Dedifferentiated amniotic fluid mesenchymal stem cell (primary cell): Measurements from ENCODE around the gene APP.

Experiments
- DNase-seq: peaks from one replicate; pipeline ENCODE4 v3.0.0-alpha.2; 2016; ENCODE audit errors: extremely low spot score

The APP gene

DNA sequence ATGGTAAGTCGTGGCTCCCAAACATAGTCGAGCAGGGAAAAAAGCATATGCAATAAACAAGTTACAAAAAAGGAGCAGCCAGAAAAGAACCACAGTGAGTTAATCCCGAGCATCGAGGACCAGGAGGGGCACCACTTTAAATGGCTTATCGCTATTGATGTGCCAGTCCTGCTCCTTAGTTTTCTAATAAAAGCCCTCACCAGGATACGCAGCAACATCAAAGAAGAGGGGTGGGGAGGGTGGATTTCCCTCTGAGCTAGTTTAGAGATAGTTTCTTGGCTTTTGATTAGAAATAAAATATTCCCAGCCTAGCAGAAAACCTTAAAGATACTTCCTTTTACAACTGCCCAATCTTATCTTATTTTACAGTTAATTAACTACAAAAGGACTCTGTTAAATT lies 265.4 kb downstream of the APP start:
- DNase-seq: no peak

DNA sequence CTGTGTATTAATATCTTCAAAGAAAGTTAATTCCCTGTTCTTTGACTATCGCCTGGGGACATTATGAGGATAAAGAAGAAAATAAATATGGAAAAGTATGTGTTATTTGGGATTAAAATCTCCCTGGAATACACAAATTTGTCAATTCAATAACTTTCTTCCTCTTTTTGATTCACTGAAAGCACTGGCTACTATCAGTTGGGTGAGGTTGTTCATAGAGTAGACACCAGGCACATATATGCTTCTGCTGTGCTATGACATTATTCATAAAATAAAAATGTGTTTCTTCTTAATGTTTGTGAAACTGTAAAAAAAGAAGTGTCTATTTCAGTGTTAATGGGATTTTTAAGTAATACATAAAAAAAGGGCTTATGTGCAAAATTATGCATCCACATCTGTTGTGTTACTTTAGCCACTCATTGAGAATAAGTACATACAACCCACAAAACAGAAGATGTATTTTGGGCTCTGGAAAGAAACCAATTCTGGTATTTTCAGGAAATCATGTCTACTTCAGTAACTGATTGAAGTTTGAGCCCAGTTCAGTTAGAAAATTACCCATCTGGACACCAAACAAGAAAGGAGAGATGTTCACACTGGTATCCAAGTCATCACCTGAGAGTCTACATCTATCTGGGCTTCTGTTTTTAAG lies 266.4 kb downstream of the APP start:
- DNase-seq: no peak

DNA sequence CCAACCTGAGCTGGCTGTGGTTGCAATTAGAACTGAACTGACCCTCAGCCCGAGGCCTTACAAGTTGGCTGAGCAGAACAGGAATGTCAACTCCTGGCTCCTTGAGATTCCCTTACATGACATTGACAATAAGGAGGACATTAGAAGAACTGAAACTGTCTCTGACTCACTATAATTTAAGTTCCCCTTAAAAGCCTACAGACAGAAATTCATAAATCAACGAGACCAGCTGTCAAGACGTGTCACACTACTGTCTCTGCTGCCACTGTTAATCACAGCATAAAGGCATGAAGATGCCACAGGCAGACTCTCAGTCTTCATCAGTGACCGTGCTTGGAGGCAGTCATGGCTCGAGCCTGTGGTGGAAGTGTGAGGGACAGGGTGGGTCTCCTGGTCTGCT lies 267.0 kb downstream of the APP start:
- no peak for DNase-seq

GRCh38 chr21:25901330-25901979 lies 269.1 kb downstream of the APP start:
- no peak for DNase-seq

GRCh38 chr21:25898671-25899070 lies 271.9 kb downstream of the APP start:
- no peak for DNase-seq

DNA sequence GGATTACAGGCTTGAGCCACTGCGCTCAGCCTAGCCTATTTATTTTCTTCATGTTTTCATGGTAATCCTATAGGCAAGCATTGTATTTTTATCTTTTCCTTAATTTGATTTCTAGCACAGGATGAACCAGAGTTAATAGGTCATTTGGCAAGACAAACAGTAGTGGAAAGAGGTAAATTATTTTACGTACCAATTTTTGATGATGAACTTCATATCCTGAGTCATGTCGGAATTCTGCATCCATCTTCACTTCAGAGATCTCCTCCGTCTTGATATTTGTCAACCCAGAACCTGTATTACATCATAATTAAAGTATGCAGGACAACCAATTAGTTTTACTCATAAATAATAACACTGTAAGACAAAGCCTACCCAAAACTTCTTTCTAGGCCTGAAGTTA lies 273.2 kb downstream of the APP start:
- DNase-seq: no peak

GRCh38 chr21:25896501-25897056 lies 274.0 kb downstream of the APP start:
- no peak for DNase-seq

DNA sequence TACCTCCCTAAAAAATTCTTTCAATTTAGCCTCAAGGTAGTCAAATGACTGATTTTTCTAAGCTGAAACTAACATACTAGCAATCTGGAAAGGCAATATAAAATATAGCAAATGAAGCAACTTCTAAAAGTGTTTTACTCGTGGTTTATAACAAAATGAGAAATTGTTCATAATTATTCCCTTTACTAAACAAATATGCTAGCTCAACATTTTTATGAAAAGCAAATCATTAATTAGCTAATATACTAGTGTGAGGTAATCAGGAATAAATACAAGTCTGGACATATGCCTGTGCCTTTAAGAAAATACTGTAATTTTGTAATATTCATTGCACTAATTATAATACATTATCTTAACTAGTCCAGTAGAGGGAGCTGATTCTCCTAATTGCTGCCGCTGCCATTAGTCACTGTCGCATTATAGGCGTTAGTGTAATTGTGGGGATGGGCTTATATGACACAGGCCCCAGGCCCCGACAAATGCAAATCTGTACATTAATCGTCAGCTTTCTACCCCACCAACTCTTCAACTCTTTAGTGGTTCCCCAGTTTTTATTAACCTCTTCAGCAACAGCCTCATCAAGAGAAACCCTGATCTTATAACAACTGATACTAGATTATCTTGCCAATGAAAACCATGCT lies 274.9 kb downstream of the APP start:
- DNase-seq: no peak

DNA sequence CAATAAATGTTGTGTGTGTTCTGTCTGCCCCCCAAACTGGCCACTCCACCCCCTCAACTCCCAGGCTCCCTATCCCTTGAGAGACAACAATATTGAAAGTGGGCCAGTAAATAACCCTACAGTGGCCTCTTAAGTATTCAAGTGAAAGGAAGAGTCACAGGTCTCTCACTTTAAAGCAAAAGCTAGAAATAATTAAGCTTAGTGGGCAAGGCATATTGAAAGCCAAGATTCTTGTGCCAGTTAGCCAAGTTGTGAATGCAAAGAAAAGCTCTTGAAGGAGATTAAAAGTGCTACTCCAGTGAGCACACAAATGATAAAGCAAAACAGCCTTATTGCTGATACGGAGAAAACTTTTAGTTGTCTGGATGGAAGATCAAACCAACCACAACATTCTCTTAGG lies 277.4 kb downstream of the APP start:
- DNase-seq: no peak

- DNase-seq: no peak
Measured at GRCh38 chr21:25891596-25891995, 279.0 kb downstream of the APP start.

DNA sequence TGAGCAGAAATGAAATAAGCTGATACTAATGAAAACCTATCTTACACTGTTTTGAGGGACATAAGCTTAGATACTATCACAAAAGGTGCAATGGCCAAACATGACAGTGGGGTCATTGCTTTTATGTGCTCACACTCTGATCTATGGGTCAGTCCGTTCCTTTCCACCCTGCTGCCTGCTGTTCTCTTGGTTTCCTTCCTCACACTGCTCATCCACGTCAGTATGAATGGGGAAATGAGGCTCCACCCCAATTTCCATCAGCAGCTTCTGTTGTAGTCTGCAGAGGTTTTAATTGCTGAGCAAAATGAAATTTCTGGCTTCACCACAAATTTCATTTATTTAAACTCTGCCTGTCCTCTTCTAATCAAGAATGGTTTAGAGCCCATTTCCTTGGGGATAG lies 280.6 kb downstream of the APP start:
- DNase-seq: no peak

DNA sequence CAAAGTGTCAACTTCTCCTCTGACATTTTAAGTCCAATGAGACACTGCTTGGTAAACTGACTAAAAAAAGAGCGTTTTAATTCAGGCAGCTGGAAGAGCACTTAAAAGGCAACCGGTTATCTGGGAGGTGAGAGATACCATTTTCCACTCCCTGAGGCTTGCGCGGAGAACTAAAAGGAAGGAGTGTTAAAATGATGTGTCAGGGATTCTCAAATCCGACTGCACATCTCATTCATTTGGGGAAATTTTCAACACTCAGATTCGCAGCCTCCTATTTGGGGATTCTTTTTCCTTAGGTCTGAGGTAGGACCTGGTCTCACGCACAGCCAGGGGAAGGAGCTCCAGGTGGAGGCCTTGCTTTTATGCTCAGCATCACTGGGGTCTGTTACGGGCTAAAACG lies 281.9 kb downstream of the APP start:
- DNase-seq: no peak

- DNase-seq: no peak
Measured at GRCh38 chr21:25887646-25888306, 282.8 kb downstream of the APP start.

DNA sequence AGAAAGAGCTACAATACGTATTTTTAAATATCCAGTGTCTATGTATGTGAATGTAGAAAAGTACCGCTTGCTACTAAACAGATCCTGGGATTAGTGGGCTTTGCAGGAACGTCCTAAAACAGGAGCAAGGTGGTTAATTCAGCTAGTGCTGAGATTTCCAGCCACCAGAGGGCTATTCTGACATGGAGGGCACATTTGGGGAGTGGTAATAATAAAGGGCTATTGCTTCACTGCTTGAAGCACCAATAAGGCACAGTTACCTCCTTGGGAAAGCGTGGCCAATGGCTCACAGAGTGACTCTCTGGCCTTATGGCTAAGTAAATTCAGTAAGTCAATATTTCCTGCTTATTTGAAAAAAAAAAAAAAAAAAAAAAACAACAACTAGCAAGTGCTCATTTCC lies 283.4 kb downstream of the APP start:
- no peak for DNase-seq

GRCh38 chr21:25885880-25886279 lies 284.7 kb downstream of the APP start:
- no peak for DNase-seq

DNA sequence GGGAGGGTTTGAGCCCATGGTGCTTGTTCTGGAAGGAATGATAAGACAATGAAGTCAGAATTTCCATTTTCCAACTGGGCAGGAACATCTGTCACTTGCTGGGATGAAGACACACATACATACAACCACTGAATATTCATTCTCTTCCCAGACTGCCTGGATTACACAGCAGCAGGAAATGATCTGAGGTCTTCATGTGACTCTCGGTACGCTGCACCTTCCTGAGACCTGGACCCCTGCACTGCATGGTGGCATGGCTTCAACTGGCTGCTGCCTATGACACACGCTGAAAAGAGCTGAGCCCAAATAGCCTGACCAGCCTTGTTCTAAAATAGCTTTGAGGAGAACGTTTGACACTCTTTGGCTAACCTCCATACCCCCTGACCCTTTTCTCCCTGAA lies 285.2 kb downstream of the APP start:
- DNase-seq: no peak

GRCh38 chr21:25884311-25884710 lies 286.3 kb downstream of the APP start:
- DNase-seq: no peak

DNA sequence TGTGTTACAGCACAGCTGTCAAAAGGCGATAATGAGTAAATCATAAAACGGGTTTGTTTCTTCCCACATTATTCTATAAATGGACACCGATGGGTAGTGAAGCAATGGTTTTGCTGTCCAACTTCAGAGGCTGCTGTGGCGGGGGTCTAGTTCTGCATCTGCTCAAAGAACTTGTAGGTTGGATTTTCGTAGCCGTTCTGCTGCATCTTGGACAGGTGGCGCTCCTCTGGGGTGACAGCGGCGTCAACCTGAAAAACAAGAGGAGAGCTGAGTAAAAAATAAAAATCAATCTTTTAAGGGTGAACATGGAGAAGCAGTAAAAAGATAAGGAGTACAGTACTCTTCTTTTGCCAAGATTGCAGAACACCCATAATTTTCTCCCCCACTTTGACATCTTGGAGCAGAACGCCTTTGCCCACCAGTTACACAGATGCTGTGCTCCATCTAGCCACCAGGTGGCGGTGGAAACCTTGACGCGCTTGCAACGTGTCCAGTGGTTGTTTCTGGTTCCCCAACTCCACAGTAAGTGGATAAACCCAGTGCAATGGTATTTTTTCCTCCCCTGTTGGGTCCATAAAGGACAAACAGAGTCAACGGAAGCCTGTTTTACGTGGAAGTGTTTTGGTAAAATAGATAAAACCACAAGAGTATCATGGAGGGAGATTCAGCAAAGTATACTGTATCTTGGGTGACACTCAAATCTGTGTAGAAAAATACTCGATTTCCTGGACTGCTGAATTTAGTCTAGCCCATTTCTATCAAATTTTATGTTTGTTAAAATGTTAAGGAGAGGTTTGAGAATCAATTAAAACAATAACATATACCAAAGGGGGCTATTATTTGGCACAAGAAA lies 288.8 kb downstream of the APP start:
- peak; percentile 27 for DNase-seq

GRCh38 chr21:25879203-25879602 lies 291.4 kb downstream of the APP start:
- no peak for DNase-seq

DNA sequence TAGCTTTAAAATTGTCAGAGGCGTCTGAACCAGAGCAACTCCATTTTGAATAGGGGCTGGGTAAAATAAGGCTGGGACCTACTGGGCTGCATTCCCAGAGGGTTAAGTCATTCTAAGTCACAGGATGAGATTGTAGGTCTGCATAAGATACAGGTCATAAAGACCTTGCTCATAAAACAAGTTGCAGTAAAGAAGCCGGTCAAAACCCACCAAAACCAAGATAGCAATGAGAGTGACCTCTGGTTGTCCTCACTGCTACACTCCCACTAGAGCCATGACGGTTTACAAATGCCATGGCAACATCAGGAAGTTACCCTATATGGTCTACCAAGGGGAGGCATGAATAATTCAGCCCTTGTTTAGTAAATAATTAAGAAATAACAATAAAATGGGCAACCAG lies 292.2 kb downstream of the APP start:
- DNase-seq: no peak

DNA sequence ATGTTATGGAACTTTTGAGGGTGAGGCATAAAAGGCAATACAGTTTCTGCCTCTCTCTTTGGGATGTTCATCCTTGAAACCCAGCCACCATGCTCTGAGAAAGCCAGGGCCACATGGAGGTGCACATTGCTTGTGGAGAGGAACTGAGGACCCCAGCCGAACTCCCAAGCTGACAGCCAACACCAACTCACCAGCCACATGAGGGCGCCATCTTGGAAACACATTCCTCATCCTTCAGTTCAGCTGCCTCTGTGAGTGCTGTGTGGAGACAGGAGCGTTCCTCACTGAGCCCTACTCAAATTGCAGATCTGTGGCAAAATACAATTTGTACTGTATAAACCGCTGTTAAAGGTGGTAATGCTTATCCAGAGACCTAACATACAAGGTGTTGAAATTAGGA lies 298.3 kb downstream of the APP start:
- DNase-seq: no peak

- no peak for DNase-seq
Measured at GRCh38 chr21:25871566-25871965, 299.0 kb downstream of the APP start.
